Measurements from ENCODE around the gene NOS1AP. TPM values are rescaled to one million over a fixed set of nuclear protein-coding genes. Genes with fewer than 3 reads are reported as not detected.
"Not testable (repeated sequence)": the region's sequence is repeated elsewhere in the genome, so short reads cannot be mapped to it uniquely, and the experiment has no call there.

NOS1AP gene
- total RNA-seq, 1 donor from 2014 or later: 0.79 TPM

DNA sequence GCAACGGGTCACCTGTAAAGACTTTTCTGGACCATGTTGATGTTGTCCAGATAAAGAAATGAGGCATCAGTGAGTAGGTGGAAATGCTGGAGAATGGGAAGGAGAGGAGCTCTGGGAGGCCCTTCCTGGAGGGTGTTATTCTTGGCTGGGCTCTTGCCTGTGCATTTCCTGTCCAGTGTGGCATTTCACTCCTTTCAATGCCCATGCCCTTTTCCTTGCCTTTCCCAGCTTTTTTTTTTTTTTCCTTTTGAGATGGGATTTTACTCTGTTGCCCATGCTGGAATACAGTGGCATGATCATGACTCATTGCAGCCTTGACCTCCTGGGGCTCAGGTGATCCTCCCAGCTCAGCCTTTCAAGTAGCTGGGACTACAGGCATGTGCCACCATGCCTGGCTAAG is 11.8 kb downstream of the NOS1AP start:
- Histone ChIP-seq H3K4me3 (ENCODE audit: low read depth, low read length) (no peak overlapping the region), H3K36me3 (ENCODE audit: control insufficient read depth, insufficient read depth, low read length) (no peaks in the 10 kb centered on the region), H3K27me3 (ENCODE audit: control insufficient read depth, insufficient read depth, low read length) (no peaks in the 10 kb centered on the region)
- DNase-seq (ENCODE audit: low read depth): peak; percentile 39
- TF ChIP-seq, protein P1, sequence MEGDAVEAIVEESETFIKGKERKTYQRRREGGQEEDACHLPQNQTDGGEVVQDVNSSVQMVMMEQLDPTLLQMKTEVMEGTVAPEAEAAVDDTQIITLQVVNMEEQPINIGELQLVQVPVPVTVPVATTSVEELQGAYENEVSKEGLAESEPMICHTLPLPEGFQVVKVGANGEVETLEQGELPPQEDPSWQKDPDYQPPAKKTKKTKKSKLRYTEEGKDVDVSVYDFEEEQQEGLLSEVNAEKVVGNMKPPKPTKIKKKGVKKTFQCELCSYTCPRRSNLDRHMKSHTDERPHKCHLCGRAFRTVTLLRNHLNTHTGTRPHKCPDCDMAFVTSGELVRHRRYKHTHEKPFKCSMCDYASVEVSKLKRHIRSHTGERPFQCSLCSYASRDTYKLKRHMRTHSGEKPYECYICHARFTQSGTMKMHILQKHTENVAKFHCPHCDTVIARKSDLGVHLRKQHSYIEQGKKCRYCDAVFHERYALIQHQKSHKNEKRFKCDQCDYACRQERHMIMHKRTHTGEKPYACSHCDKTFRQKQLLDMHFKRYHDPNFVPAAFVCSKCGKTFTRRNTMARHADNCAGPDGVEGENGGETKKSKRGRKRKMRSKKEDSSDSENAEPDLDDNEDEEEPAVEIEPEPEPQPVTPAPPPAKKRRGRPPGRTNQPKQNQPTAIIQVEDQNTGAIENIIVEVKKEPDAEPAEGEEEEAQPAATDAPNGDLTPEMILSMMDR (IDR thresholded peaks at IDR 0.05; ENCODE audit: insufficient read depth, low read length, poor library complexity, severe bottlenecking): no peak

DNA sequence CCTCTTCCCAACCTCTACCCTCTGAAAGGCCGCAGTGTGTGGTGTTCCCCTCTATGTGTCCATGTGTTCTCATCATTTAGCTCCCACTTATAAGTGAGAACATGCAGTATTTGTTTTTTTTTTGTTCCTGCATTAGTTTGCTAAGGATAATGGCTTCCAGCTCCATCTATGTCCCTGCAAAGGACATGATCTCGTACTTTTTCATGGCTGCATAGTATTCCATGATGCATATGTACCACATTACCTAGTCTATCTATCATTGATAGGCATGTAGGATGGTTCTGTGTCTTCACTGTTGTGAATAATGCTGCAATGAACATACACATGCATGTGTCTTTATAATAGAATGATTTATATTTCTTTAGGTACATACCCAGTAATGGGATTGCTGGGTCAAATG is 12.6 kb downstream of the NOS1AP start:
- H3K36me3 ChIP-seq (ENCODE audit: control insufficient read depth, insufficient read depth, low read length); DNase-seq (ENCODE audit: low read depth); H3K27me3 ChIP-seq (ENCODE audit: control insufficient read depth, insufficient read depth, low read length); H3K4me3 ChIP-seq (ENCODE audit: low read depth, low read length): not testable (repeated sequence)

DNA sequence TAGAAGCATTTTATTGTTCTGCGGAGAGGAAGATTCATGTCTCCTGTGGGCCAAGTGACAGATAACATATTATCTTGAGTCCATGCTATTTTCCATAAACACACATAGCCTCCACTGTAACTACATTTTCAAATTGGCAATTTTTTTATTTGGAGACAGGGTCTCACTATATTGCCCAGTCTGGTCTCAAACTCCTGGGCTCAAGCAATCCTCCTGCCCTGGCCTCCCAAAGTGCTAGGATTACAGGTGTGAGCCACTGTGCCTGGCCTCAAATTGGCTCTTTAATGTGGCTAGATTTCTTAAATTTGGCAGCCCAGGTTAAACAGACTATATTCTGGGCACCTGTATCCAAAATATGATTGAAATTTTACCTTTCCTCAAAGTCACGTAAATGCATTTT is 13.8 kb downstream of the NOS1AP start:
- TF ChIP-seq, protein P1 (IDR thresholded peaks at IDR 0.05; ENCODE audit: insufficient read depth, low read length, poor library complexity, severe bottlenecking): no peak
- DNase-seq (ENCODE audit: low read depth): no peak
- Histone ChIP-seq H3K27me3 (ENCODE audit: control insufficient read depth, insufficient read depth, low read length) (no peaks in the 10 kb centered on the region), H3K36me3 (ENCODE audit: control insufficient read depth, insufficient read depth, low read length) (no peaks in the 10 kb centered on the region), H3K4me3 (ENCODE audit: low read depth, low read length) (no peak overlapping the region)

DNA sequence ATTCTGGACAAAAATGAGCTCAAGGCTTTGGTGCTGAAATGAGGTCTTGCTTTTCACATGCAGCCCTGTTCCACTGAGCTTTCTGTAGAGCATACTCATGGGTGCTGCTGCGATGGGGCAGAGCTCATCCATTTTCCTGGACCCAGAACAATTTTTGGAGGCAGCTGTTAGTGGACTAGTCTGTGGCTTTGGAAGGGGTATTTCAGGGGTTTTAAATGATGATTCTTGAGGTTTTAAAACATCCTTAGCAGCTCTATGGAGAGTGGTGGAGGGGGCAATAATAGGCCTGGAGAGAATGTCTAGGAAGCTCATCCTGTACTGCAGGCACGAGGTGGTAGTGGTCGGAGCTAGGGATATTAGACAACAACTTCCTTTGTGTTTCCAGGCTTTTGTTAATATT is 16.5 kb downstream of the NOS1AP start:
- no peak for DNase-seq (ENCODE audit: low read depth)
- TF ChIP-seq, protein P1 (IDR thresholded peaks at IDR 0.05; ENCODE audit: insufficient read depth, low read length, poor library complexity, severe bottlenecking): no peak
- Histone ChIP-seq H3K4me3 (ENCODE audit: low read depth, low read length) (no peak overlapping the region), H3K36me3 (ENCODE audit: control insufficient read depth, insufficient read depth, low read length) (no peaks in the 10 kb centered on the region), H3K27me3 (ENCODE audit: control insufficient read depth, insufficient read depth, low read length) (no peaks in the 10 kb centered on the region)

DNA sequence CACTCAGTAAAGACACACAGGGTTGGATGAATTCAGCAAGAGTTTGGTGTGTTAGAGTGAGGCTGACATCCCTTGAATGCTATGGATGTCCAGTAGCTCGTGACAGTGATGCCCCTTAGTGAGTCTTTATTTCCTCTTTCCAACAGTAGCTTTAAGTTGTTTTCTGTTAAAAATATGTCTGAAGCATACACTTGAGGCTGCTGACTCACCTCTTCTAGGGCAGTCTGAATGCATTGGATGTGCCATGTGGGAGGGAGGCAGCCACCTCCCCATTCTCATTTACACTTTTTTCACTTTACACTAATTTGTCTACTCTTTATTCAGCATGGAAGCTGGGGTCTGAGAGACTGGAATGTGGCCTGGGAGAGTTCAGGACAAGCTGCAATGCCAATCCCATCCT is 17.6 kb downstream of the NOS1AP start:
- no peak overlapping the region for H3K4me3 ChIP-seq (ENCODE audit: low read depth, low read length)
- DNase-seq (ENCODE audit: low read depth): no peak
- TF ChIP-seq, protein P1 (IDR thresholded peaks at IDR 0.05; ENCODE audit: insufficient read depth, low read length, poor library complexity, severe bottlenecking): no peak

DNA sequence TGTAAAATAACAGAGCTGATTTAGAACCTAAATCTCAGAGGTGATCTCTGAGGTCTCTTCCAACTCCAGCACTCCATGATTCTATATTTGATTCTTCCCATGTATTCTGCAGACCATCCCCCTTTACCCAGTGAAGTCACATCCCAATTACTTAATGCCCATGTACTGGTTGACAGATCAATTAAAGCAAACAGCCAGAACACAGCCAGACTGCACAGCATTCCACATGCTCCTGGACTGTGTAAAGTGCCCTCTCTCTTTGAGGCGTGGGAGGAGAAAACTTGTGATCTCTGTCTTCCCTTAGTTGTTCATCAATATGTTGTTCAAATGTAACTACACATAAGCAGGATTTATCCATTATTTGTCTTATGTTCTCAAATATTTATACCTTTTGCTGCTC is 18.1 kb downstream of the NOS1AP start:
- H3K27me3 ChIP-seq (ENCODE audit: control insufficient read depth, insufficient read depth, low read length): no peaks in the 10 kb centered on the region
- TF ChIP-seq, protein P1 (IDR thresholded peaks at IDR 0.05; ENCODE audit: insufficient read depth, low read length, poor library complexity, severe bottlenecking): no peak
- H3K36me3 ChIP-seq (ENCODE audit: control insufficient read depth, insufficient read depth, low read length): no peaks in the 10 kb centered on the region
- H3K4me3 ChIP-seq (ENCODE audit: low read depth, low read length): no peak overlapping the region
- DNase-seq (ENCODE audit: low read depth): no peak

More for the DNA sequence above, 17.6 kb downstream of the NOS1AP start:
- Histone ChIP-seq H3K27me3 (ENCODE audit: control insufficient read depth, insufficient read depth, low read length) (no peaks in the 10 kb centered on the region), H3K36me3 (ENCODE audit: control insufficient read depth, insufficient read depth, low read length) (no peaks in the 10 kb centered on the region)

Measured in kidney epithelial cell (primary cell).